IMR-90 (cell line): ENCODE measurements around the gene KRTAP10-5. TPM values are rescaled to one million over a fixed set of nuclear protein-coding genes. Genes with fewer than 3 reads are reported as not detected.

ENCODE experiments used
- ATAC-seq: fragments of 200-7000 bp; cut with Tn5 transposase; 2 replicates; pipeline ENCODE4 v1.9.1; 2020; ENCODE audit warnings: low read depth, mild to moderate bottlenecking, moderate library complexity
- BruUV-seq: library from RNA; stranded (reverse); fragments of 400-500 nt; replicated peaks from 2 replicates; lab custom pipeline; 2021; lab: Mats Ljungman, UMichigan
- CTCF ChIA-PET: fragments of 300-600 bp; formaldehyde crosslinking; extraction: SDS; loops from one replicate; lab custom pipeline; 2021; ENCODE audit warnings: antibody characterized with exemption; lab: Yijun Ruan, JAX
- POLR2A ChIA-PET: fragments of 300-600 bp; sonication (Branson Sonifier 250); formaldehyde crosslinking; loops from one replicate; lab custom pipeline; 2022; ENCODE audit warnings: antibody characterized with exemption; ENCODE audit not compliant: unreplicated experiment; lab: Charles Lee
- DNase-seq: peaks from one replicate; pipeline ENCODE4 v3.0.0; 2013
- H2AFZ ChIP-seq: replicated peaks from 2 replicates; pipeline ENCODE3; 2013; ENCODE audit warnings: low read length, mild to moderate bottlenecking; ENCODE audit not compliant: poor library complexity
- H2AK5ac ChIP-seq: 2 replicates; pipeline ENCODE4 v1.6.1; 2013; ENCODE audit warnings: low read depth, low read length, inconsistent platforms
- H2AK9ac ChIP-seq: replicated peaks from 2 replicates; pipeline ENCODE3; 2013; ENCODE audit warnings: mild to moderate bottlenecking, low read depth, low read length, moderate library complexity; ENCODE audit not compliant: poor library complexity
- H2BK120ac ChIP-seq: 2 replicates; pipeline ENCODE4 v1.6.1; 2013; ENCODE audit warnings: low read depth, low read length, inconsistent platforms
- H2BK15ac ChIP-seq: 3 replicates; pipeline ENCODE4 v1.6.1; 2013; ENCODE audit warnings: low read depth, low read length, inconsistent platforms
- H2BK20ac ChIP-seq: 2 replicates; pipeline ENCODE4 v1.6.1; 2013; ENCODE audit warnings: low read depth, mild to moderate bottlenecking, inconsistent platforms, low read length, moderate library complexity
- H2BK5ac ChIP-seq: 2 replicates; pipeline ENCODE4 v1.6.1; 2013; ENCODE audit warnings: mild to moderate bottlenecking, low read depth, low read length, inconsistent platforms; ENCODE audit not compliant: poor library complexity, severe bottlenecking
- H3K14ac ChIP-seq: replicated peaks from 2 replicates; pipeline ENCODE4 v1.6.1; 2013; ENCODE audit warnings: low read depth, low read length, inconsistent platforms
- H3K18ac ChIP-seq: 2 replicates; pipeline ENCODE4 v1.6.1; 2013; ENCODE audit warnings: low read depth, low read length, control low read depth
- H3K23ac ChIP-seq: 2 replicates; pipeline ENCODE4 v1.6.1; 2013; ENCODE audit warnings: low read depth, low read length, inconsistent platforms
- H3K27ac ChIP-seq: 2 replicates; pipeline ENCODE4 v1.5.1; 2013; ENCODE audit warnings: mild to moderate bottlenecking, control low read depth, low read length; ENCODE audit not compliant: insufficient read depth
- H3K27me3 ChIP-seq: 2 replicates; pipeline ENCODE4 v1.6.1; 2013; ENCODE audit warnings: low read length; ENCODE audit not compliant: control insufficient read depth, insufficient read depth
- H3K36me3 ChIP-seq: 2 replicates; pipeline ENCODE4 v1.6.1; 2013; ENCODE audit warnings: low read length, mixed read lengths; ENCODE audit not compliant: control insufficient read depth, insufficient read depth
- H3K4ac ChIP-seq: 2 replicates; pipeline ENCODE4 v1.6.1; 2013; ENCODE audit warnings: low read depth, low read length, inconsistent platforms
- H3K4me1 ChIP-seq: 2 replicates; pipeline ENCODE4 v1.6.1; 2013; ENCODE audit warnings: low read length, mixed read lengths; ENCODE audit not compliant: control insufficient read depth, insufficient read depth
- H3K4me2 ChIP-seq: 2 replicates; pipeline ENCODE4 v1.6.1; 2013; ENCODE audit warnings: low read depth, mild to moderate bottlenecking, control low read depth, low read length, moderate library complexity
- H3K4me3 ChIP-seq: 2 replicates; pipeline ENCODE4 v1.5.1; 2013; ENCODE audit warnings: low read depth, mild to moderate bottlenecking, control low read depth, low read length, moderate library complexity; ENCODE audit not compliant: insufficient read depth
- H3K56ac ChIP-seq: 2 replicates; pipeline ENCODE4 v1.6.1; 2013; ENCODE audit warnings: low read length, inconsistent platforms; ENCODE audit not compliant: insufficient read depth; ENCODE audit errors: extremely low read depth
- H3K79me1 ChIP-seq, 2 experiments: 2 replicates each; pipeline ENCODE4 v1.6.1; 2013; ENCODE audit warnings: low read length in 2 of 2, inconsistent platforms in 1 of 2, low read depth in 1 of 2
- H3K9ac ChIP-seq: 2 replicates; pipeline ENCODE4 v1.6.1; 2013; ENCODE audit warnings: low read depth, low read length, control low read depth
- H3K9me1 ChIP-seq: 2 replicates; pipeline ENCODE4 v1.6.1; 2013; ENCODE audit warnings: low read length, inconsistent platforms; ENCODE audit not compliant: insufficient read depth
- H3K9me3 ChIP-seq: 2 replicates; pipeline ENCODE4 v1.6.1; 2013; ENCODE audit warnings: low read length; ENCODE audit not compliant: control insufficient read depth, insufficient read depth
- H4K20me1 ChIP-seq: 2 replicates; pipeline ENCODE4 v1.6.1; 2013; ENCODE audit warnings: low read length, inconsistent platforms; ENCODE audit not compliant: insufficient read depth
- H4K5ac ChIP-seq: 2 replicates; pipeline ENCODE4 v1.6.1; 2013; ENCODE audit warnings: mild to moderate bottlenecking, low read depth, low read length, control low read depth
- H4K8ac ChIP-seq, 2 experiments: 2 replicates each; pipeline ENCODE4 v1.6.1; 2013; ENCODE audit warnings: low read depth in 2 of 2, low read length in 2 of 2, control low read depth in 1 of 2, inconsistent platforms in 1 of 2
- H4K91ac ChIP-seq: 2 replicates; pipeline ENCODE4 v1.6.1; 2013; ENCODE audit warnings: low read depth, low read length, inconsistent platforms; ENCODE audit not compliant: insufficient read depth
- CEBPB ChIP-seq: IDR thresholded peaks from 2 replicates; pipeline ENCODE4 v1.6.1; 2012; ENCODE audit warnings: low read depth, low read length, improper control_type of control experiment
- CHD1 ChIP-seq: IDR thresholded peaks from 2 replicates; pipeline ENCODE4 v1.6.1; 2012; ENCODE audit warnings: low read depth, low read length, improper control_type of control experiment
- FOS ChIP-seq: fragments of 150-350 bp; IDR thresholded peaks from 2 replicates; pipeline ENCODE4 v1.6.1; 2016; ENCODE audit warnings: low read depth, low read length
- MAZ ChIP-seq: IDR thresholded peaks from 2 replicates; pipeline ENCODE4 v1.6.1; 2012; ENCODE audit warnings: low read depth, mild to moderate bottlenecking, low read length, improper control_type of control experiment, moderate library complexity, borderline replicate concordance
- NFE2L2 ChIP-seq: fragments of 150-350 bp; IDR thresholded peaks from 2 replicates; pipeline ENCODE4 v1.6.1; 2016; ENCODE audit warnings: low read depth, mild to moderate bottlenecking, low read length
- POLR2A ChIP-seq: IDR thresholded peaks from 2 replicates; pipeline ENCODE4 v1.6.1; 2012; ENCODE audit warnings: mild to moderate bottlenecking, low read depth, low read length
- RAD21 ChIP-seq: IDR thresholded peaks from 2 replicates; pipeline ENCODE4 v1.6.1; 2012; ENCODE audit warnings: low read length, improper control_type of control experiment
- RCOR1 ChIP-seq: IDR thresholded peaks from 2 replicates; pipeline ENCODE4 v1.6.1; 2012; ENCODE audit warnings: mild to moderate bottlenecking, low read length, improper control_type of control experiment; ENCODE audit not compliant: insufficient replicate concordance
- WGBS, 2 experiments: methylation state at CpG; one replicate each; pipeline versions ENCODE4 v1.1.5 to v1.1.7; 2013; ENCODE audit warnings: missing lambda C conversion rate in 2 of 2; ENCODE audit not compliant: insufficient read length in 1 of 2; ENCODE audit errors: extremely low coverage in 2 of 2; 5-methylcytosine and 5-hydroxymethylcytosine counted together
- dilution Hi-C: fragments of 300-500 bp; cut with HindIII; formaldehyde crosslinking; loops from one replicate; pipeline ENCODE4 v1.14.3; 2018; ENCODE audit warnings: low sequenced_read_pairs; ENCODE audit not compliant: unreplicated experiment
- in situ Hi-C: fragments of 300-500 bp; cut with MboI; formaldehyde crosslinking; loops from 3 replicates; pipeline ENCODE4 v1.14.3; 2019; ENCODE audit warnings: low sequenced_read_pairs, inconsistent platforms, mixed read lengths
- intact Hi-C: fragments of 100-400 bp; cut with micrococcal nuclease; formaldehyde crosslinking; loops from 2 replicates; pipeline ENCODE4 v1.10.0; 2022
- polyA plus RNA-seq, 3 experiments: library from polyadenylated mRNA; depleted of rRNA; stranded (reverse); fragments of >200 nt; gene quantifications; 2 replicates each; pipeline ENCODE4 v1.2.3, GENCODE V29; 2012; ENCODE audit warnings: low replicate concordance in 1 of 3
- total RNA-seq: library from RNA; depleted of rRNA; stranded (reverse); fragments of >200 nt; gene quantifications from 2 replicates; pipeline ENCODE4 v1.2.3, GENCODE V29; 2012

The KRTAP10-5 gene
- total and polyA plus RNA-seq, 2 of the 4 experiments (the other 2 are of a cell fraction), result not detected

DNA sequence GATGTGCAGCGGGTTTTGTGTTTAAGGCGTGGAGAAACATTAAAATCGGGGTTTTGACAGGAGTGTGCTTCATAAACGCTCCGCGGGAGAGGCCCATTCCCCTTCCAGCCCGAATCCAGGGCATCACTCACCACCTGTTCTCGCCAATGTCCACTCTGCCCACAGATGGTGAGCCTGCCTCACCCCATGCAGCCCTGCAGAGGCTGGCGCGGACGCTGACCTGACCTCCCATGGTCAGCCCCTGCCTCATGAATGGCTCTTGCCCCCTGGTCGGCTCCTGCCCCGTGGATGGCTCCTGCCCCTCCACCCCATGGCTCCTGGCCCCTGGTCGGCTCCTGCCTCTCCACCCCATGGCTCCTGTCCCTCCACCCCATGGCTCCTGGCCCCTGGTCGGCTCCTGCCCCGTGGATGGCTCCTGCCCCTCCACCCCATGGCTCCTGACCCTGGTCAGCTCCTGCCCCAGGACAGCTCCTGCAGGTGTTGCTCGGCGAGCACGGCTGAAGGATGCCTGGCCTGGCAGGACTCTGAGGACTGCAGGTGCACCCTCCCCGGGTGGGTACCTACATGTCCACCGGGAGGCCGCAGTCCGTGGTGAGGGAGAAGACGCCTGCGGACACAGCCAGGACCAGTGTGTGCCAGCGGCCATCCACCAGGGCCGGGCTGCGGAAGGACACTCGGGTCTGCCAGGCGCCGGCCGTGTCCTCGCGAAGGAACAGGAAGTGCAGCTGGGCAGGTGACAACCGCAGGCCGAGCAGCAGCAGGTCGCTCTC is 47.1 kb downstream of the KRTAP10-5 start:
- no peak overlapping the region for H3K27ac ChIP-seq
- intact Hi-C loops (no loop called here), dilution Hi-C loops (no loop called here), in situ Hi-C loops (no loop called here)
- H4K8ac ChIP-seq, result no peak overlapping the region
- H3K14ac ChIP-seq, result no peak overlapping the region
- H3K4ac ChIP-seq, result no peak overlapping the region
- H3K18ac ChIP-seq, result no peak overlapping the region
- H3K36me3 ChIP-seq, result no peaks in the 10 kb centered on the region
- H4K20me1 ChIP-seq, result no peaks in the 10 kb centered on the region
- H2AK9ac ChIP-seq, result no peak overlapping the region
- H3K9me3 ChIP-seq, result peaks cover 14% of the 10 kb centered on the region; the same call in 1 of the 2 replicates
- H4K91ac ChIP-seq, result no peak overlapping the region
- H3K9me1 ChIP-seq, result no peaks in the 10 kb centered on the region
- no peak overlapping the region for H3K23ac ChIP-seq
- no peak overlapping the region for H2AFZ ChIP-seq
- H3K4me2 ChIP-seq, result no peak overlapping the region
- ChIA-PET CTCF (no interaction called here), POLR2A (no interaction called here)
- no peak overlapping the region for H3K56ac ChIP-seq
- no peak overlapping the region for H3K4me3 ChIP-seq
- H3K4me1 ChIP-seq, result no peaks in the 10 kb centered on the region
- no peak overlapping the region for H3K9ac ChIP-seq
- H3K79me1 ChIP-seq, result no peaks in the 10 kb centered on the region
- DNase-seq (no peak), ATAC-seq (no peak)
- H3K27me3 ChIP-seq, result 0 out of 2 replicates have a peak, but pooled peaks cover 2% of the 10 kb centered on the region
- H4K5ac ChIP-seq, result no peak overlapping the region
- no peak overlapping the region for H2BK20ac ChIP-seq
- H2BK120ac ChIP-seq, result no peak overlapping the region
- TF ChIP-seq CEBPB (no peak), FOS (no peak), MAZ (no peak), RCOR1 (no peak), RAD21 (no peak), CHD1 (no peak), POLR2A (no peak), NFE2L2 (no peak)
- H2BK15ac ChIP-seq, result no peak overlapping the region
- H2AK5ac ChIP-seq, result no peak overlapping the region
- no peak overlapping the region for H2BK5ac ChIP-seq
- WGBS, 2 experiments, result 88% methylated on average over 27 of the region's 37 CpGs; no CpG with 5 or more reads in 1 of the 2 experiments
- no TSS peak for BruUV-seq
